Measurements from ENCODE around the gene PERM1. TPM values are rescaled to one million over a fixed set of nuclear protein-coding genes. Genes with fewer than 3 reads are reported as not detected.
"Not testable (repeated sequence)": the region's sequence is repeated elsewhere in the genome, so short reads cannot be mapped to it uniquely, and the experiment has no call there.

PERM1 gene
- total RNA-seq, 1 donor from 2014 or later: not detected

DNA sequence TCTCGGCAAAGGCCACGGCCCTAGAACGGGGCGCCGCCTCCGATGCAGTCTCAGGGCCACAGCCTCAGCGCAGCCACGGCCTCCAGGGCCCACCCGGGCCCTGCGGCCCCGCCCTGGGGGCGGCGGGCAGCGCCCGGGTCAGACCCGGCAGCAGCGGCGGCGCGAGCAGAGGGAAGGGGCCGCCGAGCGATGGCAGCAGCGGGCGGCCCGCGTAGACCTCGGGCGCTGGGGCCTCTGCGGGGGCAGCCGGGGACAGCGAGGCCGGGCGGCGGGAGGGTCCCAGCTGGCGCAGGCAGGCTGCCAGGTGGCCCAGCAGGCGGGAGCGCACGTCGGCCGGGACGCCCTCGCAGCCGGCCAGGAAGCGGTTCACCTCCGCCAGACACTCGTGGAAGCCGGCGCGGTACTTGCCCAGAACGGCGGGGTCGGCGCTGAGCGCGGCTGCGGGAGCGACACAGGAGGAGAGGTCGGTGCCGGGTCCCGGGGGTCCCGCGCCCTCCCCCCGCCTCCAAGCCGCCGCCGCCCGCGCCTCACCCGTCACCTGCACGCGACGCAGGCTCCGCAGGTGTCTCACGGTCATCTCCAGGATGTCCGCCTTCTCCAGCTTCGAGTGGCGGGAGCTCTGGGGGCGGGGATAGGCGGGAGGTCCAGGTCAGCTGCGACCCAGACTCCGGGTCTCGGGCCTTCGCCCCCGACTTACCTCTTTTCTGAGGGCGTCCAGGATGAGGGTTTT, 17.3 kb upstream of the PERM1 start:
- no peak for DNase-seq (ENCODE audit: low read depth, low spot score)

DNA sequence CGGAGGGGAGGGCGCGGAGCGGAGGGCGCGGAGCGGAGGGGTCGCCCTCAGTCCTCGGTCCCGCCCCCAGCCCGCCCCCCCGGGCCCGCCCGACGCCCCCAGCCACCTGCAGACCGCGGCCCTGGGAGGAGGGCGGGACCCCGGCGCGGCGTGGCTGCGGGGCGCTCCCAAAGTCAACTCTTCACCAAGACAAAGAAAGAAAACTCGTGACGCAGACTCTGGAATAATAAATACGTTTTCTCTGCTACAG, 16.8 kb upstream of the PERM1 start:
- no peak for DNase-seq (ENCODE audit: low read depth, low spot score)

- DNase-seq (ENCODE audit: low read depth, low spot score): no peak
These were observed 16.3 kb upstream of the PERM1 start for GRCh38 chr1:997993-998744.

GRCh38 chr1:997713-997992, 15.8 kb upstream of the PERM1 start:
- DNase-seq (ENCODE audit: low read depth, low spot score): no peak

GRCh38 chr1:996851-997712, 15.2 kb upstream of the PERM1 start:
- DNase-seq (ENCODE audit: low read depth, low spot score): no peak

DNA sequence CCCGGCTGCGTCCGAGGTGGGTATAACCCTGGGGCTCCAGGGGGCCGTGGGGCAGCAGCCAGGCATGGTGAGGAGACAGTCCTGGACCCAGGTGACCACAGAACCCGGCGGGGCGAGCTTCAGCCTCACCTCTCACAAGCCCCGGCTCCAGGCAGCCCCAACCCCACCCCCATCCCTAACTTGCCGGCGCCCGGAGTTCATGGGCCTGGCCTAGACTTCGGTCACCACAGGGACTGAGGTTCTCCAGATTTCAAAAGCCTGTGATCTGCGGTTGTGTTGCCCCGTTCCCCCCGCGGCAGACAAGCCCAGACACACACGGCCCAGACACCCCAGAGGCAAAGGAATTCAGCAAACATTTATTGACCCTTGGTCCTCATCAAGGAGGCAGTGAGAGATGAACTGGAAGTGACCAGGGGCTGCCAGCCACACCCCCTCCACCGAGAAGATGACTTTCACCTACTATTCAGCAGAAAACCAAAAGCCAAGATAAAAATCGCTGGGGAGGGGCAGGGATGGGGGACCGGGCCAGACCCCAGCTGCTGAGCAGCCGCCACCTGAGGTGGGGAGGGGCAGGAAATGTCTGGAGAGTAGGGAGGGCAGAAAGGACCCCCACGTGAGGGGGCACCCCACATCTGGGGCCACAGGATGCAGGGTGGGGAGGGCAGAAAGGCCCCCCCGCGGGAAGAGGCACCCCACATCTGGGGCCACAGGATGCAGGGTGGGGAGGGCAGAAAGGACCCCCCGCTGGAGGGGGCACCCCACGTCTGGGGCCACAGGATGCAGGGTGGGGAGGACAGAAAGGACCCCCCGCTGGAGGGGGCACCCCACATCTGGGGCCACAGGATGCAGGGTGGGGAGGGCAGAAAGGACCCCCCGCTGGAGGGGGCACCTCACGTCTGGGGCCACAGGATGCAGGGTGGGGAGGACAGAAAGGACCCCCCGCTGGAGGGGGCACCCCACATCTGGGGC, 14.1 kb upstream of the PERM1 start:
- DNase-seq (ENCODE audit: low read depth, low spot score): no peak

GRCh38 chr1:994546-994945, 12.7 kb upstream of the PERM1 start:
- not testable (repeated sequence) for DNase-seq (ENCODE audit: low read depth, low spot score)

DNA sequence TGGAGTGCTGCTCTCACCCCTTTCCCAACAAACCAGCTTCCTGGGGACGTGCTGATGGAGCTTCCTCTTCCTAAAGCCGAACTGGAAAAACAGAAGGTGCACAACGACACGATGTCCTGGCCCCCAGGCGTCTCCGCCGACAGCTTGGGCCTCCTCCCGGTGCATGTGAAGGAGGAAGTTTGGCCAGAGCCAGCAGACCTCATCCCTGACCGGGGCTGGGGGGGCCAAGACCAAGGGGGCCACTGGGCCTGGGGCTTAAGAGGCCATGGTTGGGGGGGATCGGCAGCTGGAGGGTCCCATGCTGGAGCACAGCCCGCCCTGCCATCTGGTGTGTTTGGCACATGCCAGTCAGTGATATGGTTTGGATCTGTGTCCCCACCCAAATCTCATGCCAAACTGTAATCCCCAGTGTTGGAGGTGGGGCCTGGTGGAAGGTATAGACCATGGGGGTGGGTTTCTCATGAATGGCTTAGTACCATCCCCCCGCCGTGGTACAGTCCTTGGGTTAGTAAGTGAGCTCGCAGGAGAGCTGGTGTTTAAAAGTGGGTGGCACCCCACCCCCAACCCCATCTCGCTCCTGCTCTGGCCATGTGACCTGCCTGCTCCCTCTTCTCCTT, 11.6 kb upstream of the PERM1 start:
- DNase-seq (ENCODE audit: low read depth, low spot score): no peak

DNA sequence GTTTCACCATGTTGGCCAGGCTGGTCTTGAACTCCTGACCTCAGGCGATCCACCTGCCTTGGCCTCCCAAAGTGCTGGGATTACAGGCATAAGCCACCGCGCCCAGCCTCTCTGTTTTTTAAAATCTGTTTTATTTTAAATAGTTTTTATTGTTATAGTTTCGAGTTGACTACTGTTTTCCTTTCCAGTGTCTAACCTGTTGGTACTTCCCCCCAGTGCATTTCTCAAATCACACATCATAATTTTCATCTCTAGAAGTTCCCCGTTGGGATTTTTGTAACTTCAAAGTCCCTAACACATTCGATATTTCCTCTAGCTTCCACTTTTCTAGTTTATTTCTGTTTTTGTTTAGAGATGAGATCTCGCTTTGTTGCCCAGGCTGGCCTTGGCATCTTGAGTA, 10.5 kb upstream of the PERM1 start:
- no peak for DNase-seq (ENCODE audit: low read depth, low spot score)

GRCh38 chr1:991895-992294, 10.0 kb upstream of the PERM1 start:
- no peak for DNase-seq (ENCODE audit: low read depth, low spot score)

GRCh38 chr1:991275-991674, 9.4 kb upstream of the PERM1 start:
- not testable (repeated sequence) for DNase-seq (ENCODE audit: low read depth, low spot score)

DNA sequence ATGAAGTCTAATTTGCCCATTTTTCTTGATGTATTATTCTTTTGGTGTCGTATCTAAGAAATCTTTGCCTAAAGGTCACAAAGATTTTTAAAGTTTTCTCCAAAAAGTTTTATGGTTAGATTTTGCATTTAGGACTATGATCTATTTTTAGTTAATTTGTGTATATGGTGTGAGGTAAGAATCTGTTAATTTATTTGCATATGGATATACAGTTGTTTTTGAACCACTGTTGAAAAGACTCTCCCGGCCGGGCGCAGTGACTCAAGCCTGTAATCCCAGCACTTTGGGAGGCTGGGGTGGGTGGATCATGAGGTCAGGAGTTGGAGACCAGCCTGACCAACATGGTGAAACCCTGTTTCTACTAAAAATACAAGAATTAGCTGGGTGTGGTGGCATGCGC, 6.2 kb upstream of the PERM1 start:
- DNase-seq (ENCODE audit: low read depth, low spot score): not testable (repeated sequence)

- DNase-seq (ENCODE audit: low read depth, low spot score): no peak
These were observed 3.2 kb upstream of the PERM1 start for GRCh38 chr1:985126-985525.

DNA sequence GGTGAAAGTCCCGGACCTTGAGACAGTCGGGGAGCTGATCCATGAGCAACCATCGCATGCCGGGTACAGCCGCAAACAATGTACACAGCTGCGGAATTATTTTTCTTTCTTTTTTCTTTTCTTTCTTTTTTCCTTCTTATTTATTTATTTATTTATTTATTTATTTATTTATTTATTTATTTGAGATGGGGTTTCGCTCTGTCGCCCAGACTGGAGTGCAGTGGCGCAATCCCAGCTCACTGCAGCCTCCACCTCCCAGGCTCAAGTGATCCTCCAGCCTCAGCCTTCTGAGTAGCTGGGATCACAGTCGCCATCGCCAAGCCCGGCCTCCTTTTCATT, 2.6 kb upstream of the PERM1 start:
- no peak for DNase-seq (ENCODE audit: low read depth, low spot score)

GRCh38 chr1:983798-984475, 2.0 kb upstream of the PERM1 start:
- no peak for DNase-seq (ENCODE audit: low read depth, low spot score)

- DNase-seq (ENCODE audit: low read depth, low spot score): no peak
These were observed 1.0 kb upstream of the PERM1 start for GRCh38 chr1:982765-983436.

GRCh38 chr1:981491-981954, 370 bp downstream of the PERM1 start:
- DNase-seq (ENCODE audit: low read depth, low spot score): no peak

DNA sequence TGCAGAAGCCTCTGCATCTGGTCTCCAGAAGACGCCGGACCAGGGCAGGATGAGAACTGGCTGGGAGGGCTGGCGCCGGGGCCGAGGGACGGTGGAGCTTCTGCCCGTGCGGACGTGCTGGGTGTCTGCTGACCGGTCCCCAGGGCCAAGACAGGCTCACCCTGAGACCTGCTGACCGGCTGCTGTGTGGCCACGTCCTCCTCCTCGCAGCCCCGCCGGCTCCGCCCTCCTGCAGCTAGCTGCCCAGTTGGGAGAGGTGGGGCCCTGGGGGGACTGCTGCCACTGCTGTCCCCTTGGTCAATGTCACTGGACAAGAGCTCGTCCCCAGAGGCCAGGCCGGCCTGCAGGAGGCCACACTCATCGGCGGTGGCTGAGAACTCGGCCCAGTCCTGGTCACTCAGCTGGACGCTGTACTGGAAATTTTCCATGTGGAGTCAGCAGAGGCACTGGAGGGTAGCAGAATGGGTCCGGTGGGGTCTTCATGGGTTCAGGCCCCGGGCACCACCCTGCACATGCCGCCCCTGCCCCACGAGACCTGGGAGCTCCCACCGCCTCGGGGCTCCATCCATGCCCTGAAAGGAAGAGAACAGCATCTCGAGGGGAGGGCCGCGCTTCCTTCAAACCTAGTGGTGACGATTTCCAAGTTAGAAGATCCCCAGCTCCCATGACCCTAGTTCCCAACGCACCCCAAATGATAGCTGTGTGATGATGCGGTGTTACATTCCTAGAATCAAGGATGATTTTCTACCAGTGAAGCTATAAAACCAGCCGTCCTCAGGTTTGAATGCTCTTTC, 1.1 kb downstream of the PERM1 start:
- no peak for DNase-seq (ENCODE audit: low read depth, low spot score)

DNA sequence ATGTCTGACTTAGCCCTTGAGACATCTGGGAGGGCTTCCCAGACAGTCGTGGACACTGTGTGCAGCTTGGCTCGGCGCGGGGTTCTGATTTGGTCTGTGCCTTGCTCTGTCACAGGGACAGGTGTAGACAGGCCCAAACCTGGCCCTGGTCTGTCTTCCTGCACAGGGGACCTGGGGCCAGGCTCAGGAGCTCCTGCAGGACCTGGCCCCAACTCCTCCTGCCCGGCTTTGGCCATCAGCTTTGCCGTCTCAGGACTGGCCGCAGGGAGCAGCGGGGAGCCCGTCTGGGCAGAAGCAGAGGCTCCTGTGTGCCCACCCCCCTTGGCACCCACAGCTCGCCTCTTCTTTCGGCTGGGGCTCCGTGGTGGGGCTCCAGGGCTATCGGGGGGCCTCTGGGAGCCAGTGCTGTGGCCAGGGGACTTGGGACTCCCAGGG, 1.7 kb downstream of the PERM1 start:
- no peak for DNase-seq (ENCODE audit: low read depth, low spot score)

All from pulmonary artery endothelial cell (primary cell).